ENCODE measurements around the gene SIRT7. TPM values are rescaled to one million over a fixed set of nuclear protein-coding genes. Genes with fewer than 3 reads are reported as not detected.
A peak's percentile ranks its signal among the peaks of the same experiment; 100 is the strongest.

The SIRT7 gene
- total and polyA plus RNA-seq, 12 donors, result 4.2 to 49.8 (median 14.6) TPM

- peaks cover 28 to 50% of the 10 kb centered on the region in 2 donors for H3K4me1 ChIP-seq (replicated peaks in 1 of 2)
- 68 to 79% (median 77%) methylated on average over 9 to 18 of the region's 18 CpGs for WGBS, 4 donors
Measured at GRCh38 chr17:81865733-81866439, 52.1 kb downstream of the SIRT7 start.

GRCh38 chr17:81865358-81865732 is 52.6 kb downstream of the SIRT7 start:
- no peak overlapping the region for H3K4me3 ChIP-seq
- TF ChIP-seq, protein P1, sequence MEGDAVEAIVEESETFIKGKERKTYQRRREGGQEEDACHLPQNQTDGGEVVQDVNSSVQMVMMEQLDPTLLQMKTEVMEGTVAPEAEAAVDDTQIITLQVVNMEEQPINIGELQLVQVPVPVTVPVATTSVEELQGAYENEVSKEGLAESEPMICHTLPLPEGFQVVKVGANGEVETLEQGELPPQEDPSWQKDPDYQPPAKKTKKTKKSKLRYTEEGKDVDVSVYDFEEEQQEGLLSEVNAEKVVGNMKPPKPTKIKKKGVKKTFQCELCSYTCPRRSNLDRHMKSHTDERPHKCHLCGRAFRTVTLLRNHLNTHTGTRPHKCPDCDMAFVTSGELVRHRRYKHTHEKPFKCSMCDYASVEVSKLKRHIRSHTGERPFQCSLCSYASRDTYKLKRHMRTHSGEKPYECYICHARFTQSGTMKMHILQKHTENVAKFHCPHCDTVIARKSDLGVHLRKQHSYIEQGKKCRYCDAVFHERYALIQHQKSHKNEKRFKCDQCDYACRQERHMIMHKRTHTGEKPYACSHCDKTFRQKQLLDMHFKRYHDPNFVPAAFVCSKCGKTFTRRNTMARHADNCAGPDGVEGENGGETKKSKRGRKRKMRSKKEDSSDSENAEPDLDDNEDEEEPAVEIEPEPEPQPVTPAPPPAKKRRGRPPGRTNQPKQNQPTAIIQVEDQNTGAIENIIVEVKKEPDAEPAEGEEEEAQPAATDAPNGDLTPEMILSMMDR (IDR thresholded peaks at IDR 0.05), result no peak
- no peak for TF ChIP-seq POLR2A (IDR thresholded peaks at IDR 0.05)
- peaks cover 0 to 25% of the 10 kb centered on the region in 2 donors for H3K36me3 ChIP-seq (replicated peaks in 1 of 2)
- 91 to 95% (median 92%) methylated on average over 7 to 8 of the region's 8 CpGs for whole genome bisulfite sequencing, 4 donors
- no peak overlapping the region for H3K27ac ChIP-seq
- peak in 1 of 7 donors; percentile 29 for DNase-seq
- intact Hi-C loops (cut with DNase I), result no loop called here
- H3K4me1 ChIP-seq (replicated peaks in 1 of 2), result peaks cover 28 to 50% of the 10 kb centered on the region in 2 donors
- H3K9me3 ChIP-seq (replicated peaks in 1 of 3), result no peaks in the 10 kb centered on the region
- no peaks in the 10 kb centered on the region for H3K27me3 ChIP-seq

More at GRCh38 chr17:81865733-81866439, 52.1 kb downstream of the SIRT7 start:
- DNase-seq, result peak in 2 of 7 donors; percentile 54 to 78
- no peaks in the 10 kb centered on the region for H3K27me3 ChIP-seq
- TF ChIP-seq, protein P1 (IDR thresholded peaks at IDR 0.05), result no peak
- no peak for TF ChIP-seq POLR2A (IDR thresholded peaks at IDR 0.05)
- intact Hi-C loops (cut with DNase I), result no loop called here
- H3K4me3 ChIP-seq, result no peak overlapping the region
- H3K27ac ChIP-seq, result peak overlapping the region in 2 of 5 donors; percentile 99 to 100
- no peaks in the 10 kb centered on the region for H3K9me3 ChIP-seq (replicated peaks in 1 of 3)
- peaks cover 0 to 25% of the 10 kb centered on the region in 2 donors for H3K36me3 ChIP-seq (replicated peaks in 1 of 2)

- 74 to 78% (median 77%) methylated on average over 8 to 9 of the region's 9 CpGs for WGBS, 4 donors
- Histone ChIP-seq H3K4me1 (replicated peaks in 1 of 2) (peaks cover 28 to 43% of the 10 kb centered on the region in 2 donors), H3K27ac (peak overlapping the region in 2 of 5 donors; percentile 15 to 99)
Measured at GRCh38 chr17:81863833-81864768, 53.9 kb downstream of the SIRT7 start.

More at GRCh38 chr17:81863833-81864768, 53.9 kb downstream of the SIRT7 start:
- H3K27me3 ChIP-seq, result no peaks in the 10 kb centered on the region
- TF ChIP-seq POLR2A (IDR thresholded peaks at IDR 0.05), result no peak
- TF ChIP-seq, protein P1 (IDR thresholded peaks at IDR 0.05), result no peak
- H3K36me3 ChIP-seq (replicated peaks in 1 of 2), result peaks cover 0 to 16% of the 10 kb centered on the region in 2 donors
- intact Hi-C loops (cut with DNase I), result no loop called here
- no peak overlapping the region for H3K4me3 ChIP-seq
- peak in 1 of 7 donors; percentile 42 for DNase-seq
- H3K9me3 ChIP-seq (replicated peaks in 1 of 3), result no peaks in the 10 kb centered on the region

Data from adrenal gland (tissue), 12 donors.